Mucosa of rectum (tissue), 2 donors: ENCODE measurements around the gene KRTAP5-5.
"Not testable (repeated sequence)": the region's sequence is repeated elsewhere in the genome, so short reads cannot be mapped to it uniquely, and the experiment has no call there.

Experiments used
- H3K27ac ChIP-seq, 2 donors: one replicate each; pipeline ENCODE4 v1.7.0; 2013; ENCODE audit warnings: inconsistent platforms in 2 of 2, low read depth in 2 of 2, low read length in 2 of 2
- H3K27me3 ChIP-seq, 2 donors: one replicate each; pipeline ENCODE4 v1.7.0; 2013; ENCODE audit warnings: low read length in 2 of 2; ENCODE audit not compliant: control insufficient read depth in 2 of 2, insufficient read depth in 2 of 2
- H3K36me3 ChIP-seq, 2 donors: one replicate each; pipeline ENCODE4 v1.7.0; 2013; ENCODE audit warnings: low read length in 2 of 2; ENCODE audit not compliant: control insufficient read depth in 2 of 2, insufficient read depth in 2 of 2
- H3K4me1 ChIP-seq, 2 donors: one replicate each; pipeline ENCODE4 v1.7.0; 2013; ENCODE audit warnings: low read length in 2 of 2, mild to moderate bottlenecking in 1 of 2; ENCODE audit not compliant: control insufficient read depth in 2 of 2, insufficient read depth in 2 of 2
- H3K4me3 ChIP-seq, 2 donors: one replicate each; pipeline ENCODE4 v1.7.0; 2013; ENCODE audit warnings: low read length in 2 of 2
- H3K9ac ChIP-seq, 2 donors: one replicate each; pipeline ENCODE4 v1.7.0; 2013; ENCODE audit warnings: low read length in 2 of 2, low read depth in 1 of 2, mild to moderate bottlenecking in 1 of 2
- H3K9me3 ChIP-seq, 2 donors: one replicate each; pipeline ENCODE4 v1.7.0; 2013; ENCODE audit warnings: low read length in 2 of 2; ENCODE audit not compliant: control insufficient read depth in 2 of 2
- donor health status: healthy.
- donor health status: Normal muscosa, but diverticular disease.

The KRTAP5-5 gene

DNA sequence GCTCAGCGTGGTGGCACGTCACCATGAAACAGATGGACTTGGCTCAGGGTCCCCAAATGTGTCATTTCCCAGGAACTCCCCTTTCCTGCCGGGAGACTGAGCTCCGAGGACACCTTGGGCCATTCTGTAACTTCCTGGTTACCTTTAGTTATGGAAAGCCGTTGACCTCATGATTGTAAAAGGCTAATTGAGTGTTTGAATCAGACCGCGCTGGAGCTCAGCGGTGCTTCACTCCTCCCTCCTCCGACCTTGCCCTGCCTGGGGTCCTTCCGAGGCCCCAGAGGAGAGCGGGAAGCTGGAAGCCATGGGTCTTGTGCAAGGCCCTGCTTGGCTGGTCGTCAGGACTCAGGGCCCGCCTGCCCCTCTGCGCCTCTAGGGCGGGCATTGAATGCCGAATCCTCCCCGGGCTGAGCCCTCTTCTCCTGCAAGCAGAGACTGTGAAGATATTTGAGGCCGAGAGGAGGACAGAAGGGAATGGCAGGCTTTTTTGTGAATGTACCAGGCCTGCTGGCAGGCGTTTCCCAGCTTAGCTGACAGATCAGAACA is 32.9 kb upstream of the KRTAP5-5 start:
- H3K4me3 ChIP-seq, H3K36me3 ChIP-seq, H3K9me3 ChIP-seq, H3K27me3 ChIP-seq: not testable (repeated sequence)
- peak overlapping the region; percentile 7 to 37 for H3K27ac ChIP-seq
- peaks cover 10 to 16% of the 10 kb centered on the region in 2 donors for H3K4me1 ChIP-seq
- H3K9ac ChIP-seq, result peak overlapping the region in 1 of 2 donors; percentile 53

DNA sequence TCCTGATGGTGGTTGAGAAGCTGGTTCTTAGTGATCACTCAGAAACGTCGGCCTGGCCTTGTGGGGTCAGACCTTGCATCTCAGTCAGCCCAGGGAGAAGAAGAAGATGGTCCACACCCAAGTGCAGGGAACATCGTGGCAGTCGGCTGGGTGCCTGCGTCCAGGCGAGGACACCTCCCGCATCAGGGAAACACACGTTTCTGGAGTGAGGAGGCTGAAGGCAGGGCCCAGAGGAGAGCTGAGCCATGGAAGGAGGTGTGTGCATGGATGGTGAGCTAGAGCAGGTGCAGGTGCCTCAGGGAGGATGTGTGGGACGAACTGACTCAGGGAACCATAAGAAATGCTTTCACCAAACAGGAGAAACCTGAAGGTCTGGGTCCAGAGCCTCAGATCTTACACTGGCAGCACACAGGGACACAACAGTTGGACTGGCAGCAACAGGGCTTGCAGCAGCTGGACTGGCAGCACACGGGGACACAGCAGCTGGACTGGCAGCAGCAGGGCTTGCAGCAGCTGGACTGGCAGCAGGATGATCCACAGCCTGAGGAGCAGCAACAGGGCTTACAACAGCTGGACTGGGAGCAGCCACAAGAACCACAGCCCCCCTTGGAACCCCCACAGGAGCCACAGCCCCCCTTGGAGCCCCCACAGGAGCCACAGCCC is 32.1 kb upstream of the KRTAP5-5 start:
- Histone ChIP-seq H3K36me3 (no peaks in the 10 kb centered on the region), H3K27me3 (no peaks in the 10 kb centered on the region), H3K4me3 (no peak overlapping the region), H3K27ac (no peak overlapping the region), H3K4me1 (peaks cover 10 to 19% of the 10 kb centered on the region in 2 donors), H3K9ac (no peak overlapping the region), H3K9me3 (no peaks in the 10 kb centered on the region)

DNA sequence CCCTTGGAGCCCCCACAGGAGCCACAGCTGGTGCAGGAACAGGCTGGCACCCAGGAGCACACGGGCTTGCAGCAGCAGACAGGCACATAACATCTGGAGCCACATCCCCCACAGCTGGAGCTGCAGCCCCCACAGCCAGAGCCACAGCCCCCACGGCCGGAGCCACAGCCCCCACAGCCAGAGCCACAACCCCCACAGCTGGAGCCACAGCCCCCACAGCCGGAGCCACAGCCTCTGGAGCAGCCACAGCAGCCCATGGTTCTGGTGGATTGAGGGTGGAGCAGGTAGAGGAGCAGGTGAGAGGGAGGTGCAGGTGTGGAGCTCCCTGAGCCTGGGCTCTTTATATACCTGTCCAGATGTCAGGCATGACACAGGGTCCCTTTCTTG is 31.6 kb upstream of the KRTAP5-5 start, which contains the start of gene KRTAP5-2:
Gene KRTAP5-2 (minus strand): TSS at position 301 of the 387 bp plus-strand sequence. CDS start 44 bp downstream, at position 257.
- Histone ChIP-seq H3K27me3 (no peaks in the 10 kb centered on the region), H3K9me3 (no peaks in the 10 kb centered on the region), H3K36me3 (no peaks in the 10 kb centered on the region), H3K27ac (no peak within 1 kb of the TSS), H3K4me3 (no peak within 1 kb of the TSS), H3K9ac (no peak within 1 kb of the TSS), H3K4me1 (peaks cover 10 to 19% of the 10 kb centered on the region in 2 donors)

DNA sequence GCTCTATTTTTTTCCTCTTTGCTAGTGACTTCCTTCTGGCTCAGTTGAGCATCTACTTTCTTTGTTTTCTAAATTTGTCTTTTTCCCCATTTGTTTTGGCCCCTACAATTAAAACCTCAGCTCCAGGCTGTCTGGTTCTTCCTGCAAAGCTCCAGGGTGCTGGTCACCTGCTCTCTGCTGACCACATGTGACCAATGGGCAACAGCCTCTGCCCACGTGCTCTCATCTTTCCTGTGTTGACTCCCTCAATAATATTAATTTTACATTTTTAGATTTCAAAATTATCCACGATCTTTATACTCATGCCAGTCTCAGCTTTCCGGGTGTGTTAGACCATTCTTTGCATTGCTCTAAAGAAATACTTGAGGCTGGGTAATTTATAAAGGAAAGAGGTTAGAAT is 31.2 kb upstream of the KRTAP5-5 start:
- not testable (repeated sequence) for H3K9me3 ChIP-seq, H3K4me3 ChIP-seq, H3K9ac ChIP-seq, H3K36me3 ChIP-seq, H3K27me3 ChIP-seq, H3K27ac ChIP-seq
- H3K4me1 ChIP-seq, result peaks cover 10 to 19% of the 10 kb centered on the region in 2 donors

DNA sequence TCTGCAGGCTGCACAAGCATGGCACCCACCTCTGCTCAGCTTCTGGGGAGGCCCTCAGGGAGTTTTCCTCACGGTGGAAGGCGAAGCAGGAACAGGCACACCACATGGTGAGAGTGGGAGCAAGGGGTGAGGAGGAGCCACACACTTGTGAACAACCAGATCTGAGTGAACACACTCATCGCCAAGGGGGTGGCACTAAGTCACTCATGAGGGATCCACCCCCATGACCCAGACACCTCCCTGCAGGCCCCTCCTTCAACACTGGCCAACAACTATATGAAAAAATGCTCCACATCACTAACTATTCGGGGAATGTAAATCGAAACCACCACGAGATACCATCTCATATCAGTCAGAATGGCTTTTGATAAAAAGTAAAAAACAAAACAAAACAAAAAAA is 30.8 kb upstream of the KRTAP5-5 start:
- no peak overlapping the region for H3K27ac ChIP-seq
- peaks cover 10 to 19% of the 10 kb centered on the region in 2 donors for H3K4me1 ChIP-seq
- H3K27me3 ChIP-seq, result peaks cover 0 to 5% of the 10 kb centered on the region in 2 donors
- no peak overlapping the region for H3K4me3 ChIP-seq
- H3K9ac ChIP-seq, result no peak overlapping the region
- H3K9me3 ChIP-seq, result no peaks in the 10 kb centered on the region
- H3K36me3 ChIP-seq, result no peaks in the 10 kb centered on the region

DNA sequence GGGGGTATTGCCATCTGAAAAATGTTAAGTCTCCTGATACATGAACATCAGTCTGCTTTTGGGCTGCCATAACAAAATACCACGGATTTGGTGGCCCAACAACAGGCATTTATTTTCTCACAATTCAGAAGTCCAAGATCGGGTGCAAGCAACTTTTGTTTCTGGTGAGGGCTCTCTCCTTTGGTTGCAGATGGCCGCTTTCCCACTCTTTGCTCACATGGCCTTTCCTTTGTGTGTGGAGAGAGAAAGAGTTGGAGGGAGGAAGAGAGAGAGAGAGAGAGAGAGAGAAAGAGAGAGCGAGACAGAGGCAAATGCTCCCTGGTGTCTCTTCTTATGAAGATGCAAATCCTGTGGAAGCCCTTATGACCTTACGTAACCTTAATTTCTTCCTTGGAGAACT is 28.9 kb upstream of the KRTAP5-5 start:
- peaks cover 8 to 18% of the 10 kb centered on the region in 2 donors for H3K4me1 ChIP-seq
- H3K27me3 ChIP-seq, result peaks cover 0 to 5% of the 10 kb centered on the region in 2 donors

DNA sequence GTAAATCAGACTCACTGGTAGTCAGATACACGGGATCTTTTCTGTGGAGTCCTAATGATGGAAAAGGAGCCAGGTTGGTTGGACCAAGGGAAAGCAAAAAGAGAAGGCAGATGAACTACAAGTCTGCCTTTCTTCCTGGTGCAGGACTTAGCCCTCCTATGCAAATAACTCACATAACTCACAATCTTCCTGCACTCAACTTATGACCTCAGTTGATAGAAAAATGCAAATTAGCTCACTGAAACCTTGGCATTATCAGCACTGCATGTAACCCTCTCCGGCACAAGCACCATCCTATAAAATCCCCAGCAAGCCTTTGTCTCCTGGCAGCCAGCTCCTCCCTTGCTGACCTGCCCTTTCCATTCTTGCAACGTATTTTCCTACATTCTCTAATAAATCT is 27.9 kb upstream of the KRTAP5-5 start:
- H3K4me3 ChIP-seq, H3K36me3 ChIP-seq, H3K27ac ChIP-seq, H3K27me3 ChIP-seq, H3K9me3 ChIP-seq, H3K9ac ChIP-seq: not testable (repeated sequence)
- H3K4me1 ChIP-seq, result peaks cover 5 to 11% of the 10 kb centered on the region in 2 donors

More for the DNA sequence above, 28.9 kb upstream of the KRTAP5-5 start:
- Histone ChIP-seq H3K27ac (no peak overlapping the region), H3K36me3 (no peaks in the 10 kb centered on the region), H3K9me3 (no peaks in the 10 kb centered on the region), H3K4me3 (no peak overlapping the region), H3K9ac (no peak overlapping the region)

DNA sequence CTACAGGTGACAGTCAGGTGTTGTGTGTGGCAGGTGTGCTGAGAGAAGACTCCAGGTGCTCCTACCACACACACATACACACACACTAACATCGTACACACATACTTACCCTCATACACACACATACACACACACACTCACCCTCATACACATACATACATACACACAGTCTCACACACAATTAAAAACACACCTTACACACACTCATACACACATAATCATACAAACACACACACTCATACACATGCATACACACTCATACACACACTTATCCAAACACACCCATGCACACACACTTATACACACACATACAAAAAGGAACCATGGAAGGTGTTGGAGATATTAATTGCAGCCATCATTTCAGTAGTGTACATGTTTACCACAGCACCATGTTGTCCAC is 25.9 kb upstream of the KRTAP5-5 start:
- Histone ChIP-seq H3K9me3 (no peaks in the 10 kb centered on the region), H3K4me3 (no peak overlapping the region), H3K27me3 (peaks cover 0 to 5% of the 10 kb centered on the region in 2 donors), H3K36me3 (no peaks in the 10 kb centered on the region), H3K4me1 (peaks cover 0 to 4% of the 10 kb centered on the region in 2 donors), H3K27ac (no peak overlapping the region), H3K9ac (no peak overlapping the region)

DNA sequence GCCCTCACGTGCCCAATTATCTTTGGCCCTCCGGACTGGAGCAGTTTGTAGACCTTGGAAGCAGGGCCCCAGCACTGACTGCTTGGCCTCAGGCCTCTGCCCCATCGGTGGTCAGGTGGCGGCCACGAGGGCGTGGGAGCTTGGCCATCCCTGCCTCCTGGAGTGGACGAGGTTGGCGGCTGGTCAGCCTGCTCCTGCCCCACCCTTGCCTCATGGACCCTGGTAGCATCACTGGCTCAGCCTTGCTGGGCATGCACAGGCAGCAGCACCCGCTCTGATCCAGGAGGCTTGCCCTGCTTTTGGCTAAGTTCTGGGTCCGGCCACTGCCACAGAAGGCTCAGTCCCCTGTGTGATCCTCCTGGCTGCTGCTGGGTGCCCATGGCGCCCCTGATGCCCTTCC is 25.4 kb upstream of the KRTAP5-5 start:
- H3K4me1 ChIP-seq, result peaks cover 0 to 4% of the 10 kb centered on the region in 2 donors
- no peak overlapping the region for H3K9ac ChIP-seq
- H3K4me3 ChIP-seq, result no peak overlapping the region
- no peak overlapping the region for H3K27ac ChIP-seq
- no peaks in the 10 kb centered on the region for H3K9me3 ChIP-seq
- peaks cover 0 to 5% of the 10 kb centered on the region in 2 donors for H3K27me3 ChIP-seq
- H3K36me3 ChIP-seq, result no peaks in the 10 kb centered on the region

DNA sequence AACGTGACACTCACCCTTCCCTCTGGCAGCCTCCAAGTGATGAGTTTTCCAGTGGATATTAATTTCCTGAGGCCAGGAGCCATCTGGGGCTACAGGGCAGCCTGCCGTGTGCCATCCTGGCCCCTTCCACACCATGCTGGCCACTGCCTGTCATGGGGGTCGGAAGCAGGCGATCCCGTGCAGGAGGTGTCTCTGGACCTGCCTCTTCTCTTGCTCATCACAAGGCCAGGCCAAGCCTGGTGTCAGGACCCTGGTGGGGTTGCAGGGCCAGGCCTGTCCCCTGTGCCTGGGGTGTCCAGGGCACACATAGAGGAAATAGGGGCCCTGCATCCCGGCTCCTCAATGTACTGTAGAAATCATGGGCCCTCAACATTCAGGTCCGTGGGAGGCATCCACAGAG is 24.9 kb upstream of the KRTAP5-5 start:
- no peak overlapping the region for H3K27ac ChIP-seq
- H3K4me3 ChIP-seq, result no peak overlapping the region
- no peak overlapping the region for H3K9ac ChIP-seq
- H3K4me1 ChIP-seq, result peaks cover 0 to 4% of the 10 kb centered on the region in 2 donors
- peaks cover 0 to 5% of the 10 kb centered on the region in 2 donors for H3K27me3 ChIP-seq
- H3K9me3 ChIP-seq, result no peaks in the 10 kb centered on the region
- H3K36me3 ChIP-seq, result no peaks in the 10 kb centered on the region
